Stimulated activated CD8-positive, alpha-beta memory T cell treated with anti-CD3 and anti-CD28 coated beads, Interleukin-4, amount 100 ng/mL, for 24 hours (primary cell): ENCODE data around the gene RAD21L1.

Source experiments
- DNase-seq: peaks from one replicate; pipeline ENCODE4 v3.0.0-alpha.2; 2020; ENCODE audit warnings: low read depth

Gene RAD21L1

GRCh38 chr20:1273366-1273765 is 47.5 kb downstream of the RAD21L1 start:
- DNase-seq, result no peak

GRCh38 chr20:1274485-1275311 is 48.9 kb downstream of the RAD21L1 start:
- no peak for DNase-seq

GRCh38 chr20:1275919-1276318 is 50.1 kb downstream of the RAD21L1 start:
- DNase-seq, result no peak

- DNase-seq, result no peak
These were observed 51.9 kb downstream of the RAD21L1 start for GRCh38 chr20:1277529-1278322.

GRCh38 chr20:1278993-1279392 is 53.1 kb downstream of the RAD21L1 start:
- no peak for DNase-seq

GRCh38 chr20:1280195-1281102 is 54.6 kb downstream of the RAD21L1 start:
- no peak for DNase-seq

- no peak for DNase-seq
These were observed 55.6 kb downstream of the RAD21L1 start for GRCh38 chr20:1281279-1282057.

- no peak for DNase-seq
These were observed 57.1 kb downstream of the RAD21L1 start for GRCh38 chr20:1282966-1283365.

GRCh38 chr20:1283522-1284510 is 58.0 kb downstream of the RAD21L1 start:
- DNase-seq, result no peak

GRCh38 chr20:1286267-1287024 is 60.6 kb downstream of the RAD21L1 start:
- no peak for DNase-seq

GRCh38 chr20:1287306-1287705 is 61.5 kb downstream of the RAD21L1 start:
- no peak for DNase-seq

- no peak for DNase-seq
These were observed 62.1 kb downstream of the RAD21L1 start for GRCh38 chr20:1287787-1288569.

GRCh38 chr20:1291191-1291741 is 65.4 kb downstream of the RAD21L1 start:
- DNase-seq, result no peak

GRCh38 chr20:1292620-1293019 is 66.8 kb downstream of the RAD21L1 start:
- no peak for DNase-seq

GRCh38 chr20:1293641-1294379 is 68.0 kb downstream of the RAD21L1 start:
- DNase-seq, result no peak

- no peak for DNase-seq
These were observed 68.7 kb downstream of the RAD21L1 start for GRCh38 chr20:1294497-1294896.

- DNase-seq, result no peak
These were observed 69.6 kb downstream of the RAD21L1 start for GRCh38 chr20:1295276-1295930.
